ENCODE results near the gene LSM4. TPM values are rescaled to one million over a fixed set of nuclear protein-coding genes. Genes with fewer than 3 reads are reported as not detected.

The LSM4 gene
- total and polyA plus RNA-seq, 2 donors (not counting 3 experiments of a cell fraction or from before 2014, with no cell fraction given): 118 to 119 TPM

DNA sequence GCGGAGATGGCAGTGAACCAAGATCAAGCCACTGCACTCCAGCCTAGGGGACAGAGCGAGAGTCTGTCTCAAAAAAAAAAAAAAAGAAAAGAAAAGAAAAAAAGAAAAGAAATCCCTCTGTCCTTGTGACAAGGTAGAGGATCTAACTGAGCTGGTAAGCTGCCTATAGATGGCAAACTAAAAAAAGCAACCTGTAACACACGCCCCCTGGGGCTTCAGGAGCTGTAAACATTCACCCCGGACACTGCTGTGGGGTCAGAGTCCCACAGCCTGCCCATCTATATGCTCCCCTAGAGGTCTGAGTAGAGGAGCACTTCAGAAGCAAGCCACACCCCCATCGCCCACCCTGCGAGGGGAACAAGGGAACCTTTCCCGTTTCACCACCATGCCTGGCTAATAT is 13.2 kb upstream of the LSM4 start:
- no peak for FAIRE-seq
- no peaks in the 10 kb centered on the region for H4K20me1 ChIP-seq (replicated peaks; ENCODE audit: control insufficient read depth, extremely low read depth, insufficient read depth, low read length)
- DNase-seq (ENCODE audit: low read depth, low spot score): no peak
- no peak for TF ChIP-seq FOS (IDR thresholded peaks at IDR 0.05; ENCODE audit: borderline replicate concordance, insufficient read depth, low read length)
- TF ChIP-seq MYC (IDR thresholded peaks at IDR 0.05; ENCODE audit: low read depth, low read length): no peak
- no peak for TF ChIP-seq JUN (IDR thresholded peaks at IDR 0.05; ENCODE audit: borderline replicate concordance, insufficient read depth, insufficient read length, low read depth)
- H3K9me3 ChIP-seq (replicated peaks; ENCODE audit: control insufficient read depth, insufficient read depth, low read length): no peaks in the 10 kb centered on the region
- intact Hi-C loops (cut with micrococcal nuclease): no loop called here
- H3K36me3 ChIP-seq (ENCODE audit: control insufficient read depth in 2 of 2, extremely low read depth in 1 of 2, insufficient read depth in 2 of 2, low read length in 2 of 2): no peaks in the 10 kb centered on the region
- H3K27ac ChIP-seq (ENCODE audit: insufficient read depth, low read depth, low read length): no peak overlapping the region
- H3K79me2 ChIP-seq (ENCODE audit: control insufficient read depth, insufficient read depth, low read length): no peaks in the 10 kb centered on the region
- no peak overlapping the region for H3K4me2 ChIP-seq (ENCODE audit: insufficient read depth, low read length)
- BruUV-seq (replicated peaks): no TSS peak
- no peak overlapping the region for H3K9ac ChIP-seq (replicated peaks; ENCODE audit: extremely low read depth, insufficient read depth, low read length)
- no peak overlapping the region for H2AFZ ChIP-seq (ENCODE audit: low read depth, low read length)
- no peaks in the 10 kb centered on the region for H3K9me1 ChIP-seq (replicated peaks; ENCODE audit: control insufficient read depth, extremely low read depth, insufficient read depth, low read length)
- CTCF ChIA-PET: interaction anchor here (0.6 to 4.9 kb wide), 4 partner anchors 7 to 128 kb away, joined by 3 to 62 read pairs (median 6); no protein-coding TSS in a partner anchor
- dilution Hi-C loops (cut with MboI; ENCODE audit: extremely low pct_ligation_motif_present, low sequenced_read_pairs): no loop called here
- peaks cover 7% of the 10 kb centered on the region for H3K4me1 ChIP-seq (ENCODE audit: control insufficient read depth, extremely low read depth, insufficient read depth, low read length)
- H3K27me3 ChIP-seq (ENCODE audit: control insufficient read depth in 2 of 2, insufficient read depth in 2 of 2, low read length in 2 of 2): peaks cover 0 to 4% of the 10 kb centered on the region in 2 experiments
- H3K4me3 ChIP-seq (replicated peaks in 1 of 3; ENCODE audit: insufficient read depth in 1 of 3, low read depth in 1 of 3, low read length in 3 of 3): no peak overlapping the region
- POLR2A ChIA-PET: interaction anchor here (0.7 kb wide), 1 partner anchor 55 kb away, joined by 5 read pairs; no protein-coding TSS in a partner anchor

DNA sequence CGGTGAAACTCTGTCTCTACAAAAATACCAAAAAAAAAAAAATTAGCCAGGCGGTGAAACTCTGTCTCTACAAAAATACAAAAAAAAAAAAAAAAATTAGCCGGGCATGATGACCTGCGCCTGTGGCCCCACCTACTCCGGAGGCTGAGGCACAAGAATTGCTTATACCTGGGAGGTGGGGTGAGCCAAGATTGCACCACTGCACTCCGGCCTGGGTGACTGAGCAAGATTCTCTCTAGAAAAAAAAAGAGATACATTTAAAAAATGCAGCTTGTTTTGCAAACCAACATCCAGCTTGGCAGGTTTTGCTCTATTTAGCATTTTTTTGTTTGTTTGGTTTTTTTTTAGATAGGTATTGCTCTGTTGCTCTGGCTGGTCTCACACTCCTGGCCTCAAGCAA is 10.8 kb upstream of the LSM4 start:
- FAIRE-seq (no peak), DNase-seq (ENCODE audit: low read depth, low spot score) (no peak)
- Histone ChIP-seq H3K9me1 (replicated peaks; ENCODE audit: control insufficient read depth, extremely low read depth, insufficient read depth, low read length) (no peaks in the 10 kb centered on the region), H3K27me3 (ENCODE audit: control insufficient read depth in 2 of 2, insufficient read depth in 2 of 2, low read length in 2 of 2) (peaks cover 0 to 4% of the 10 kb centered on the region in 2 experiments), H4K20me1 (replicated peaks; ENCODE audit: control insufficient read depth, extremely low read depth, insufficient read depth, low read length) (no peaks in the 10 kb centered on the region), H3K4me2 (ENCODE audit: insufficient read depth, low read length) (no peak overlapping the region), H3K4me1 (ENCODE audit: control insufficient read depth, extremely low read depth, insufficient read depth, low read length) (peaks cover 3% of the 10 kb centered on the region), H3K9me3 (replicated peaks; ENCODE audit: control insufficient read depth, insufficient read depth, low read length) (no peaks in the 10 kb centered on the region), H3K4me3 (replicated peaks in 1 of 3; ENCODE audit: insufficient read depth in 1 of 3, low read depth in 1 of 3, low read length in 3 of 3) (no peak overlapping the region), H3K27ac (ENCODE audit: insufficient read depth, low read depth, low read length) (no peak overlapping the region), H2AFZ (ENCODE audit: low read depth, low read length) (no peak overlapping the region), H3K9ac (replicated peaks; ENCODE audit: extremely low read depth, insufficient read depth, low read length) (no peak overlapping the region), H3K36me3 (ENCODE audit: control insufficient read depth in 2 of 2, extremely low read depth in 1 of 2, insufficient read depth in 2 of 2, low read length in 2 of 2) (no peaks in the 10 kb centered on the region), H3K79me2 (ENCODE audit: control insufficient read depth, insufficient read depth, low read length) (no peaks in the 10 kb centered on the region)
- no TSS peak for BruUV-seq (replicated peaks)
- dilution Hi-C loops (cut with MboI; ENCODE audit: extremely low pct_ligation_motif_present, low sequenced_read_pairs): no loop called here
- CTCF ChIA-PET: interaction anchor here (0.7 to 10.9 kb wide), 4 partner anchors 54 to 125 kb away, joined by 3 to 401 read pairs (median 4); partner anchors contain the start of gene JUND
- intact Hi-C loops (cut with micrococcal nuclease): no loop called here
- POLR2A ChIA-PET: no interaction called here
- TF ChIP-seq MYC (IDR thresholded peaks at IDR 0.05; ENCODE audit: low read depth, low read length): no peak
- TF ChIP-seq POLR2A (IDR thresholded peaks at IDR 0.05; ENCODE audit: low read depth, low read length): no peak
- no peak for TF ChIP-seq GATA2 (IDR thresholded peaks at IDR 0.05; ENCODE audit: insufficient read depth, insufficient read length, low read depth, low read length)
- TF ChIP-seq JUN (IDR thresholded peaks at IDR 0.05; ENCODE audit: borderline replicate concordance, insufficient read depth, insufficient read length, low read depth): no peak
- TF ChIP-seq, protein P1, sequence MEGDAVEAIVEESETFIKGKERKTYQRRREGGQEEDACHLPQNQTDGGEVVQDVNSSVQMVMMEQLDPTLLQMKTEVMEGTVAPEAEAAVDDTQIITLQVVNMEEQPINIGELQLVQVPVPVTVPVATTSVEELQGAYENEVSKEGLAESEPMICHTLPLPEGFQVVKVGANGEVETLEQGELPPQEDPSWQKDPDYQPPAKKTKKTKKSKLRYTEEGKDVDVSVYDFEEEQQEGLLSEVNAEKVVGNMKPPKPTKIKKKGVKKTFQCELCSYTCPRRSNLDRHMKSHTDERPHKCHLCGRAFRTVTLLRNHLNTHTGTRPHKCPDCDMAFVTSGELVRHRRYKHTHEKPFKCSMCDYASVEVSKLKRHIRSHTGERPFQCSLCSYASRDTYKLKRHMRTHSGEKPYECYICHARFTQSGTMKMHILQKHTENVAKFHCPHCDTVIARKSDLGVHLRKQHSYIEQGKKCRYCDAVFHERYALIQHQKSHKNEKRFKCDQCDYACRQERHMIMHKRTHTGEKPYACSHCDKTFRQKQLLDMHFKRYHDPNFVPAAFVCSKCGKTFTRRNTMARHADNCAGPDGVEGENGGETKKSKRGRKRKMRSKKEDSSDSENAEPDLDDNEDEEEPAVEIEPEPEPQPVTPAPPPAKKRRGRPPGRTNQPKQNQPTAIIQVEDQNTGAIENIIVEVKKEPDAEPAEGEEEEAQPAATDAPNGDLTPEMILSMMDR (IDR thresholded peaks at IDR 0.05; ENCODE audit: extremely low read depth in 1 of 2, insufficient read depth in 1 of 2, low read depth in 1 of 2, low read length in 2 of 2): no peak
- TF ChIP-seq EZH2 (IDR thresholded peaks at IDR 0.05; ENCODE audit: borderline replicate concordance, low read depth, low read length, severe bottlenecking): no peak
- TF ChIP-seq POLR2AphosphoS5 (IDR thresholded peaks at IDR 0.05; ENCODE audit: insufficient read depth, low read depth, low read length): no peak
- no peak for TF ChIP-seq FOS (IDR thresholded peaks at IDR 0.05; ENCODE audit: borderline replicate concordance, insufficient read depth, low read length)
- TF ChIP-seq, protein P2, sequence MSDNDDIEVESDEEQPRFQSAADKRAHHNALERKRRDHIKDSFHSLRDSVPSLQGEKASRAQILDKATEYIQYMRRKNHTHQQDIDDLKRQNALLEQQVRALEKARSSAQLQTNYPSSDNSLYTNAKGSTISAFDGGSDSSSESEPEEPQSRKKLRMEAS (IDR thresholded peaks at IDR 0.05; ENCODE audit: insufficient read depth, insufficient read length): no peak
